HFFc6 (cell line): ENCODE measurements around the gene TMEM9B. TPM values are rescaled to one million over a fixed set of nuclear protein-coding genes. Genes with fewer than 3 reads are reported as not detected.
"Not testable (repeated sequence)": the region's sequence is repeated elsewhere in the genome, so short reads cannot be mapped to it uniquely, and the experiment has no call there.

Experiments
- DNase-seq: peaks from one replicate; pipeline ENCODE4 v3.0.0-alpha.2; 2018
- H3K27ac Mint-ChIP-seq: 2 replicates; pipeline ENCODE4 v1.8.0; 2020; ENCODE audit warnings: mild to moderate bottlenecking, mixed read lengths
- H3K27me3 Mint-ChIP-seq: 2 replicates; pipeline ENCODE4 v1.8.0; 2021; ENCODE audit warnings: mild to moderate bottlenecking, moderate library complexity, mixed read lengths; ENCODE audit not compliant: insufficient read depth
- H3K36me3 Mint-ChIP-seq: 2 replicates; pipeline ENCODE4 v1.8.0; 2021; ENCODE audit warnings: low read depth, mixed read lengths
- H3K4me1 Mint-ChIP-seq: 2 replicates; pipeline ENCODE4 v1.8.0; 2020; ENCODE audit warnings: low read depth, mixed read lengths
- H3K4me3 Mint-ChIP-seq: 2 replicates; pipeline ENCODE4 v1.8.0; 2020; ENCODE audit warnings: mild to moderate bottlenecking, moderate library complexity, mixed read lengths
- H3K9me3 Mint-ChIP-seq: 2 replicates; pipeline ENCODE4 v1.8.0; 2020; ENCODE audit warnings: mild to moderate bottlenecking, mixed read lengths
- CTCF ChIP-seq: fragments of 200-600 bp; sonication (generic); IDR thresholded peaks from 2 replicates; pipeline ENCODE4 v1.5.0; 2021; ENCODE audit warnings: antibody characterized with exemption, mild to moderate bottlenecking
- total RNA-seq, 6 experiments: library from RNA; stranded (reverse); fragmentation: NEBNext Ultra II Directional; extraction: Animal tissue kit (Norgen Biotek cat#: 25700); gene quantifications; 2 replicates in 1 of 6; 3 replicates in 5 of 6; pipeline ENCODE4 v1.2.3, GENCODE V29; 2021

TMEM9B gene
- total RNA-seq, 6 experiments from 2014 or later: 50.0 to 66.0 (median 59.7) TPM

GRCh38 chr11:8998017-8998416 is 33.8 kb upstream of the TMEM9B start:
- Mint-ChIP-seq H3K27me3 (peaks cover under 1% of the 10 kb centered on the region; the same call in 1 of the 2 replicates), H3K4me3 (no peak overlapping the region), H3K36me3 (no peaks in the 10 kb centered on the region), H3K27ac (no peak overlapping the region), H3K4me1 (peaks cover 25% of the 10 kb centered on the region), H3K9me3 (no peaks in the 10 kb centered on the region)
- TF ChIP-seq CTCF: no peak
- DNase-seq: no peak

- no peaks in the 10 kb centered on the region for H3K9me3 Mint-ChIP-seq
- H3K27ac Mint-ChIP-seq: no peak overlapping the region
- no peaks in the 10 kb centered on the region for H3K36me3 Mint-ChIP-seq
- no peak overlapping the region for H3K4me3 Mint-ChIP-seq
- peaks cover 20% of the 10 kb centered on the region for H3K4me1 Mint-ChIP-seq
- no peak for DNase-seq
- no peaks in the 10 kb centered on the region for H3K27me3 Mint-ChIP-seq
- no peak for TF ChIP-seq CTCF
Measured at GRCh38 chr11:8997451-8997850, 33.2 kb upstream of the TMEM9B start.

DNA sequence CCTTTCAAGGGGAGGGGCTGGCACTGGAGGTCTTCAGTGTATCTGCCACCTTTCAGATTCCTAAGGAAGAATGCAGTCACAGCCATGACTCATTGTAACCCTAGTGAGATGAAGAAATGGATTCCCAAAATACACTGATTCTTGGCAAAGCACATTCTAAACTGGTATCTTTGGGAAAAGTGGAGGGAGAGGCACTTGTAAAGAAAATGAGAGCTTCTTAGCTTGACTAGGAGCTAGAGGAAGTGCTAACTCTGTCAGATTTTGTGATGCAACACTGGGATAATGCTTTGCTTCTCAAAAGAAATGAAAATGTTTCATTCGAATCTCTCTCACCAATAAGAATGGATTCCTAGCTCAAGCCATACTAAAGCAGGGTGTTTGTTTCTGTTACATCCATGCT is 25.2 kb upstream of the TMEM9B start:
- Mint-ChIP-seq H3K4me3 (peak overlapping the region; percentile 38), H3K4me1 (peaks cover 26% of the 10 kb centered on the region), H3K36me3 (no peaks in the 10 kb centered on the region), H3K27ac (peak overlapping the region; percentile 79), H3K27me3 (no peaks in the 10 kb centered on the region), H3K9me3 (no peaks in the 10 kb centered on the region)
- DNase-seq: peak; percentile 32
- no peak for TF ChIP-seq CTCF

DNA sequence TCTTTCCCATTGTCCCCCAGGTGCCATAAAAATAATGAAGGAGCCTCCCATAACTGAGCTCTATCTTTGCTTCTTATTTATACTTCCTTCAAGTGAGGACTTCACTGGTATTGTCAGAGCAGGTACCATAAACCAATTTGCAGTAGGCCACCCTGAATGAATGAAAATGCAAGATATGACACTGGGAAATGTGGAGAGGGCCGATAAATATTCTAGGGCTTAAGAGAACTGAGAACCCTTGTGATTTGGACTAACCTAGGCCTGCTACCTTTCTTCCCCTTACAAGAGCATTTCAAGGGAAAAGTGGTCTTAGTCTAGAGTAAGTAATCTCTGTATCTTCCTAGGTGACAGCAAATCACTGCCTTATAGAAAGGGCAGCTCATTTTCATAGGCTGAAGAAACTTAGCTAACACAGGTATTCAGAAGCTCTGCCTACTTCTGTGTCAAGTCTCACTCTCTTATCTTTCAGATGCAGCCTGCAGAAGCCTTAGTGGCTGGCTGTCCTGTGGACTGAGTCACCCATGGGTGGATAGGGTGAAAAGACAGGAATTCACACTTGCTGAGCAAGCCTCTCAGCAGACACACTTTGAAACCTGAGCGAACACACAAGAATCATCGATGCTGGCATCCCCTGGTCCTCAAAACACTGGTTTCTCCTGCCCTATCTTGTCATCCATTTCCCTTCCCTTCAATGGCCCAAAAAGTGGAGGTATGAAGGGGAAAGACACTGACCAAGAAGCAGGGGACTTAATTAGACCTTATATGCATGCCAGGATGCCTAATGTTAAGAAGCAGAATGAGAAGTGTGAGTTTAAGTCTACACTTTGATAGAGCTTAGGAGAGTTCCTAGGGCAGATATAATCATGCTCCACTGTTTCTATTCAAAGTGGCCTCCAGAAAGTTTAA is 24.3 kb upstream of the TMEM9B start:
- Mint-ChIP-seq H3K9me3 (no peaks in the 10 kb centered on the region), H3K4me1 (peaks cover 26% of the 10 kb centered on the region), H3K36me3 (no peaks in the 10 kb centered on the region), H3K27ac (peak overlapping the region; percentile 79), H3K4me3 (peak overlapping the region; percentile 56), H3K27me3 (no peaks in the 10 kb centered on the region)
- no peak for TF ChIP-seq CTCF
- peak; percentile 72 for DNase-seq

DNA sequence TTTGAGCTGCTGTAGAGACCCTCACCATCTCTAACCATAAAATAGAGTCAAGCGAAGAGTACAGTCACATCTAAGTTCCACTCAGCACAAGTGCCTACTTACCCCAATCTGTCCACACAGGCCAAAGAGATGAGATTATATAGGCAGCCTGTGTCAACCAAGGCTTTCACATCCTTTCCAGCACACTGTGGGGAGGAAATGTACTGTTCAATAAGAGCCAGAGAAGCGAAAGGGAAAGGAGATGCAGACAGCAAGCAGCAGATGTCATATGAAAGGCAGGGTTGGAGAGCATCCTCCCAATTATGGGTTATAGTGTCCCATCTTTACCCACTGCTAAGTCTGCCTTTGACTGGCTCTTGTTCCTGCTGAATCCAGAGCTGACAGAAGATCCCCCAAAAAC is 23.2 kb upstream of the TMEM9B start:
- no peaks in the 10 kb centered on the region for H3K27me3 Mint-ChIP-seq
- TF ChIP-seq CTCF: no peak
- no peaks in the 10 kb centered on the region for H3K36me3 Mint-ChIP-seq
- no peak overlapping the region for H3K27ac Mint-ChIP-seq
- DNase-seq: no peak
- H3K4me1 Mint-ChIP-seq: peaks cover 26% of the 10 kb centered on the region
- no peaks in the 10 kb centered on the region for H3K9me3 Mint-ChIP-seq
- H3K4me3 Mint-ChIP-seq: no peak overlapping the region

DNA sequence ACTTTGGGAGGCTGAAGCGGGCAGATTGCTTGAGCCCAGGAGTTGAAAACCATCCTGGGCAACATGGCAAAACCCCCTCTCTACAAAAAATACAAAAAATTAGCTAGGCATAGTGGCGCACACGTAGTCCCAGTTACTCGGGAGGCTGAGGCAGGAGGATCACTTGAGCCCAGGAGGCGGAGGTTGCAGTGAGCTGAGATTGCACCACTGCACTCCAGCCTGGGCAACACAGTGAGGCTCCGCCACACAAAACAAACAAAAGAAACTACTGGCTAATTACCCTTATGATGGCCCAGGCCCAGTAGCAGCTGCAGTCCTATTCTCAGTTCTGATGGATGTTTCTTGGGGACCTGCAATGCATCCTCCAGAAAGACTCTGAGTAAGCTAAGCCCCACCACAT is 22.5 kb upstream of the TMEM9B start:
- H3K36me3 Mint-ChIP-seq, H3K9me3 Mint-ChIP-seq, H3K27ac Mint-ChIP-seq, H3K4me3 Mint-ChIP-seq, DNase-seq, H3K27me3 Mint-ChIP-seq: not testable (repeated sequence)
- peaks cover 26% of the 10 kb centered on the region for H3K4me1 Mint-ChIP-seq
